Stimulated activated CD4-positive, alpha-beta T cell treated with anti-CD3 and anti-CD28 coated beads, Interleukin-2, amount 100 ng/mL, for 48 hours (primary cell): ENCODE data around the gene KCTD5.

Source experiments
- DNase-seq, 2 donors: peaks; one replicate each; pipeline ENCODE4 v3.0.0-alpha.2; 2020

Gene KCTD5

GRCh38 chr16:2698103-2698870 is 16.0 kb downstream of the KCTD5 start:
- no peak for DNase-seq

DNA sequence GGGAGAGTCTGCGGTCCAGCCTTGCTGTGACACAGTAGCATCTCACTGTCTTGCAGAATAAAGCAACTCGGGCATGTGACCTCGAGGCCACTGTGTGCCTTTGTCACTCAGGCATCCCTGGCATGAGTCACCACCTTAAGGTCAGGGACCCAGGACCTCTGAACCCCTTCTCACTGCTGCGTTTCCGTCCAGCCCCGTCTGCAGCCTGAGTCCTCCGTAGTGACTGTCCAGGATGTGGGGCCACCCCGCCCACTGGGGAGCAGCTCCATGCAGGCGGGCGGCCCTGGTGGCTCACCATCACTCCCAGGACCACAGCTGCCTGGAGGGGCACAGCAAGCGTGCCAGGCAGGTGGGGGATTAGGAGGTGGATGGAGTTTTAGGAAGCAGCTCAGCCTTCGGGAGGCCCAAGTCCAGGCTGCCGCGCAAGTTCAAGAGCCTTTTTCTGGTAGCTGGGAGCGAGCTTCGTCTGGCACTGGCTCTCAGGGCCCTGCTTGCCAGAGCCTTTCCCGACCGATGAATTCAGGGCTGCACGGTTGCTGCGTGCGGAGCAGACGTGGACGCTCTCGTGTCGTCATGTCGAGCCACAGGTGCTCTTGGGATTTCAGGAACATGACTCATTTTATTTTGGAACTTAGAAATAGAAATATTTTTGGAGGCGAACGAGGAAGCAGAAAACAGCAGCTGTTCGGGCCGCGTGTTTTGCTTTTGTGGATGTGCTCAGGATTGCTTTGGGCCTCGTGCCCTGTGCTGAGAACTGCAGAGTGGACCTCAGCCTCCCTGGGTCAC is 16.8 kb downstream of the KCTD5 start:
- DNase-seq: no peak

GRCh38 chr16:2699791-2700600 is 17.7 kb downstream of the KCTD5 start:
- no peak for DNase-seq

DNA sequence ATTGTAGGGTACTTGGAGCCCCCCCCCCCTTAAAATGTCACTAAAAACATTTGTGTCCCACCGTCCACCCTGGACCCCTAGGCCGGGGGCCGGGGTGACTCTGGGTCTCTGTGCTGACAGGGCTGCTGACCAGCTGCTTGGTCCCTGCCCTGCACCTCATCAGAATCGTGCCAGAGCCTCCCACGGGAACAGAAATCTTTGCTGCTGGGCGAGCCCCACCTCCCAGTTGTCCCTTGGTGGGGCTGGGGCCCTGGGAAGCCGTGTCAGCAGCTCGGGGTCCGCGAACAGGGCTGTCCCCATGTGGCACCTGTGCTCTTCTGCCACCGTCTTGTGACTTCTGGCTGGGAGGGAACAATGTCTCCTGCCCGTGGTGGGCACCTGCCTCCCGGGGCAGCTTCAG is 18.5 kb downstream of the KCTD5 start:
- DNase-seq: no peak

GRCh38 chr16:2701272-2701671 is 18.9 kb downstream of the KCTD5 start:
- no peak for DNase-seq

- DNase-seq: no peak
Observed at GRCh38 chr16:2701713-2702437, 19.6 kb downstream of the KCTD5 start.

DNA sequence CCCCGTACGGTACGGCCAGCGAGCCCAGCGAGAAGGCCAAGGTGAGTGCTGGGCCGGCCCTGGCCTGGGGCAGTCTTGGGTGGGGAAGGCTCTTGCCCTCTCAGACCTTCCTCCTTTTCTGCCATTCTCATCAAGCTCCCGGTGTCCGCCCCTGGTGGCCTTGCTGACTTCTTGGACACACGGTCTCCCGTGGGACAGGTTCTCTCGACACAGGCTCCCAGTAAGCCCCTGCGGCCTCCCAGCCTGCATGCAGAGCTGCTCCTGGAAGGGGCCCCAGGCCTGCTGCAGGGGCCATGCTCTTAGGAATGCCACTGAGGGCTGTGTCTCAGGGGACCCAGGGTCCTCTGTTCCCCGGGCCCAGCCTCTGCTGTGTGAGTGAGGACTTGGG is 20.1 kb downstream of the KCTD5 start:
- no peak for DNase-seq

GRCh38 chr16:2702871-2703745 is 20.8 kb downstream of the KCTD5 start:
- no peak for DNase-seq

DNA sequence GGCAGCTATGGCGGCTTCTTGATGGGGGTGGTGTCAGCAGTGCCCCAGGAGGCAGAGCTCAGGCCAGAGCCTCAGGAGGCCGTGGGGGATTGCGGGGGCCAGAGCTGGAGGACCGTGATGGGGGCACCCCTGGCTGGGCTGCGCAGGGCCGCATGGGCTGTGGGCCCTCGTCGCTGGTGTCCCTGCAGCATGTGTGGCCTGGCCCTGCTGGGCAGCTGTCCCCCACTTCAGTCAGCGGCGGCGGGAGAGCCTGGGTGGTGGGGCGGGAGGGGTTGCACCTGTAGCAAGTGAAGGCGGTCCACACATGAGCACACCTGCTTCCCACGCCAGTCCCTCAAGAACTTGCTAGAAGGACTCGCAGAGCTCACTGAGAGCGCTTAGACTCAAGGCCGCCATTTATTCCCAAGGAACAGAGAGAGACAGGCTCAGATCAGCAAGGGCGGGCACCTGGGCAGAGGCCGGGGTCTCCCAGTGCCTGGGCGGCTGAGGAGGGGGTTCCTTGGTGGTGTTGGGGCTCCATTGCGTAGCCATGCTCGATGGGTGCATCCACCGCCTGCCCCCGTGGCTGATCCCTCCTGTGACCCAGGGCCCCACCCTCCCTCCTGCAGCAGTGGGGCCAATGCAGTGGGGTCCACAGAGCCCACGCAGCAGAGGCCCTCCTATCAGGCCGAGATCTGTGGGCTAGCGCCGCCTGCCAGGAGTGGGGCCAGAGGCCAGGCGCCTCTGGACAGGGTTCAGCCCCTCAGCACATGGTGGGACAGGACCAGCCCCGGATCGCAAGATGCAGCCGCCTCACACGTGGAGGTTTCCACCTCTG is 22.1 kb downstream of the KCTD5 start:
- no peak for DNase-seq

DNA sequence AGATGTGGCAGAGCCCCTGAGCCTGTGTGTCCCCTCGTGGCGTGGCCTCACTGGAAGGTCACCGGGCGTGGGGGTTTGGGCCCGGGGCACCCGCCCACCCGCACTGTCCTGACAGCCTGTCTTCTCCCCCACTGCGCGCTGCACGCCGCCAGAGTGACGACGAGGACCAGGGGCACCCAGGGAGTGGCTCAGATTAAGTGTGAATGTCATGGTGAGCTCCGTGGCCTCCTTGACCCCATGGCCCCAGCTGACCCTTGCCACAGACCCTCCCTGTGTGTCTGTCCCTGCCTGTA is 22.6 kb downstream of the KCTD5 start:
- no peak for DNase-seq

DNA sequence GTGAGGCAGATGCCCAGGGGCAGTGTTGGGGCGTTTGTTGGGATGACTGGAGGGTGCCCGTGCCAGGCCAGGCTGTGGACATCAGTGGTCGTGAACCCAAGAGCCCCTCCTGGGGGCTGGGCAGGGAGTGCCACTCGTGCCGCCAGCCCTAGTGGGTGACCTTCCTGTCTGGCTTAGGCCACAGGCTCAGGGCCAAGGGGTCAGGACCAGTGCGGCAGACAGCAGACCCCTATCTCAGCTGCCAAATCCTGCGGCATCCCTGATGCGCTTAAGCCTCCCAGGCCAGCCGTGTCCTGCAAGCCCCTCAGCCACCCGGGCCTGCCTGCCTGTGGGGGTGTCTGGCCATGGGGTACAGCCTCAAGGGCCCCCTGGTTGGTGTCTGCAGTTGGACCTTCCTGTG is 23.0 kb downstream of the KCTD5 start:
- no peak for DNase-seq

DNA sequence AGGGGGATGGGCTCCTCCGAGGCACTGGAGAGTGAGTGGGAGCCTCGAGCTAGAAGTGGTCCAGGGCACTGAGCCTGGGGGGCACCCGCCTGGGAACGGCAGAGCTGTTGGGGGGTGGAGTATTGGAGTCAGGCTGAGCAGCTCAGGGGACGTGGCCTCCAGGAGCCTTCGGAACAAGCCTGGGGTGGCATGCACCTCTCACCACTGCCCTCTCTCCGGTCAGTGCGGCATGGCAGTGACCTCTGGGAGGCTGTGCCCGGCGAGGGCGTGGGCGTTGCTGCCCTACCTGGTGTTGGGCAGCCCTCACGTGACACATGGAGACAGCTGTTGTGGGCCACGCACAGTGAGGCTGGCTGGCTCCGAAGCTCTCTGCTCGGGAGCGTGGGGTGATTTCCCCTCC is 23.8 kb downstream of the KCTD5 start:
- DNase-seq: no peak

GRCh38 chr16:2706611-2707311 is 24.4 kb downstream of the KCTD5 start:
- DNase-seq: no peak

- no peak for DNase-seq
Observed at GRCh38 chr16:2707368-2708289, 25.3 kb downstream of the KCTD5 start.

GRCh38 chr16:2708290-2708639 is 25.9 kb downstream of the KCTD5 start:
- no peak for DNase-seq

DNA sequence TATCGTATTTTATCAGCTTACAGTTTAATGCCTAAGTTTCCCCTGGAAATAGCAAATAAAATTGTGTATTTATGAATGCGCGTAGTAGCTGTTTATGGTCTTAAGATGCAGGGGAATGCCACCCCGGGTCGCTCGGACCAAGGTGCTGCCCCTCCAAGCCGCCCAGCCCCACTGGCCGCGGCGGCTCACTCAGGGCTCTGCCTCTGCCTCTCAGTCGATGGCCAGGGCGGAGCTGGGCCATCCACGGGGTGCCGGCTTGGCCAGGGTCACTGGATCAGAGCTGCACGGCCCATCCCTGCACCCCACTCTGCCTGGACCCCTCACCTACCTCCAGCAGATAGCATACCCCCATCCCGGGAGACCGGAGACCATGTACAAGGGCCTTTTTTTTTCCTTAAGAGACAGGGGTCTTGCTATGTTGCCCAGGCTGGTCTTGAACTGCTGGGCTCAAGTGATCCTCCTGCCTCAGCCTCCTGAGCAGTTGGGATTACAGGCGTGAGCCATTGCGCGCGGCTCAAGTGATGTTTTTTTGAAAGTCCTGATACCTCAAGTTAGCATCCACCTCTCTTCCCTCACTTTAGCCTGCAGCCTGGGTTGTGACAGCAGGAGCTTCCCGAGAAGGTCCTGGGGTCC is 26.7 kb downstream of the KCTD5 start:
- no peak for DNase-seq

GRCh38 chr16:2709588-2709984 is 27.3 kb downstream of the KCTD5 start:
- no peak for DNase-seq

DNA sequence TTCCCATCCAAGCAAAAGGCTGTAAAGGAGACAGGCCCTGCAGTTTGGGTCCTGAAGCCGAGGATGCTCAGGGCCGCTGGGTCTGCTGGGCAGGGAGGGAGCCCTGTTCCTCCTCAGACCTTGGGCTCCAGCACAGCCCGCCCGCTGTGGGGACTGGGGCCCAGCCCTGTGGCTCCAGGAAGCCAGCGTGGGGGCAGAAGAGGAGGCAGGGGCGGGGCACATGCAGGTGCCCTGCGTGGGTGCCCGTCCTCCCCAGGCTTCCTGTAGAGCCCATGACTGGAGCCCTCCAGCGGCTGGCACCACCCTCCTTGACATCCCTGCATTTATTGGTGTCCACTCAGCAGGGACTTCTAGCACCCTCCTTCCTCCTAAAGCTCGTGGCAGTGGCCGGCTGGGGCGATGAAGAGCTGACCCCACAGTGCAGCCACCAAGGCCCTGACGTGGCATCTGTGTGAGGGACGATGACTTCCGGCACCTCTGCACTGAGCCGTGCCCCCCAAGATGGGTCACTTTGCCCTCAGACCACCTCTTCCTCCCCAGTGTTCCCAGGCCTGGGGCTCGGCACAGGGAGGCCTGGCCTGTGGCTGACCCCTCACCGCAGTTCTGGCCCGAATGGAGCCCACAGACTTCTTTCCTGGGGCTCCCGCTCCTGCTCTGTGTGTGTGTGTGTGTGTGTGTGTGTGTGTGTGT is 27.8 kb downstream of the KCTD5 start:
- DNase-seq: no peak
